HG02642 (cell line): ENCODE results near the gene DEFB132.

ENCODE experiments used
- ATAC-seq: cut with Tn5 transposase; IDR thresholded peaks from one replicate; pipeline ENCODE4 v1.9.1; 2021; ENCODE audit warnings: mild to moderate bottlenecking; ENCODE audit not compliant: unreplicated experiment, poor library complexity

DEFB132 gene

GRCh38 chr20:259981-260380, 2.5 kb downstream of the DEFB132 start:
- no peak for ATAC-seq

GRCh38 chr20:263701-264100, 6.2 kb downstream of the DEFB132 start:
- no peak for ATAC-seq

GRCh38 chr20:266596-267562, 9.4 kb downstream of the DEFB132 start:
- peak; percentile 86 for ATAC-seq

GRCh38 chr20:270517-270916, 13.0 kb downstream of the DEFB132 start:
- no peak for ATAC-seq

- ATAC-seq = no peak
Observed at GRCh38 chr20:271069-271468, 13.5 kb downstream of the DEFB132 start.

GRCh38 chr20:271528-271927, 14.0 kb downstream of the DEFB132 start:
- no peak for ATAC-seq

- ATAC-seq = no peak
Observed at GRCh38 chr20:272718-273117, 15.2 kb downstream of the DEFB132 start.

- ATAC-seq = no peak
Observed at GRCh38 chr20:273884-274283, 16.4 kb downstream of the DEFB132 start.

- no peak for ATAC-seq
Observed at GRCh38 chr20:275791-276190, 18.3 kb downstream of the DEFB132 start.

- no peak for ATAC-seq
Observed at GRCh38 chr20:276620-277495, 19.3 kb downstream of the DEFB132 start.

GRCh38 chr20:277496-277781, 19.9 kb downstream of the DEFB132 start:
- ATAC-seq = no peak

GRCh38 chr20:278181-278580, 20.7 kb downstream of the DEFB132 start:
- no peak for ATAC-seq

GRCh38 chr20:278607-279571, 21.4 kb downstream of the DEFB132 start:
- ATAC-seq = no peak

GRCh38 chr20:284172-284571, 26.6 kb downstream of the DEFB132 start:
- ATAC-seq = no peak

- ATAC-seq = no peak
Observed at GRCh38 chr20:286508-286907, 29.0 kb downstream of the DEFB132 start.

GRCh38 chr20:288956-289692, 31.6 kb downstream of the DEFB132 start:
- no peak for ATAC-seq

- ATAC-seq = no peak
Observed at GRCh38 chr20:289693-290083, 32.2 kb downstream of the DEFB132 start.

- ATAC-seq = peak; percentile 87
Observed at GRCh38 chr20:290084-290831, 32.7 kb downstream of the DEFB132 start, which contains the start of gene C20orf96. C20orf96 (minus strand) TSS chr20:290750; CDS start chr20:290610, 140 bp downstream.

- ATAC-seq = no peak
Observed at GRCh38 chr20:294602-295001, 37.1 kb downstream of the DEFB132 start.
